HL-60 (cell line): ENCODE measurements around the gene FILIP1L.

Experiments
- DNase-seq, 2 experiments: peaks; one replicate each; pipeline ENCODE4 v3.0.0-alpha.2; 2010 to 2020; ENCODE audit warnings: low read depth in 1 of 2, low spot score in 1 of 2
- H3K27ac ChIP-seq: fragments of 250-450 bp; sonication (Bioruptor Pico); replicated peaks from 2 replicates; pipeline ENCODE4 v1.5.1; 2020; ENCODE audit warnings: mild to moderate bottlenecking, moderate library complexity
- H3K27me3 ChIP-seq: fragments of 250-450 bp; sonication (Bioruptor Pico); 2 replicates; pipeline ENCODE4 v1.5.1; 2021; ENCODE audit warnings: mild to moderate bottlenecking, moderate library complexity; ENCODE audit not compliant: insufficient read depth, poor library complexity, severe bottlenecking
- H3K4me3 ChIP-seq: replicated peaks from 2 replicates; pipeline ENCODE4 v1.5.1; 2011; ENCODE audit warnings: mild to moderate bottlenecking, control low read depth, low read length; ENCODE audit not compliant: insufficient read depth
- CTCF ChIP-seq: IDR thresholded peaks from one replicate; pipeline ENCODE4 v1.5.1; 2011; ENCODE audit warnings: low read length, control low read depth, inconsistent platforms; ENCODE audit not compliant: insufficient read depth
- GABPA ChIP-seq: IDR thresholded peaks from 2 replicates; pipeline ENCODE4 v1.6.1; 2012; ENCODE audit warnings: low read depth
- POLR2AphosphoS5 ChIP-seq: IDR thresholded peaks from 2 replicates; pipeline ENCODE4 v1.6.1; 2012; ENCODE audit warnings: low read depth
- SPI1 ChIP-seq: IDR thresholded peaks from 2 replicates; pipeline ENCODE4 v1.6.1; 2012; ENCODE audit warnings: low read depth, mild to moderate bottlenecking, borderline replicate concordance
- TF ChIP-seq, protein P1 (sequence below): IDR thresholded peaks from 2 replicates; pipeline ENCODE4 v1.6.1; 2012; ENCODE audit warnings: low read depth; ENCODE audit not compliant: insufficient replicate concordance

FILIP1L gene

GRCh38 chr3:99984668-99985067, 129.6 kb downstream of the FILIP1L start:
- no peak overlapping the region for H3K27ac ChIP-seq
- DNase-seq: no peak
- no peaks in the 10 kb centered on the region for H3K27me3 ChIP-seq
- no peak for TF ChIP-seq POLR2AphosphoS5
- TF ChIP-seq SPI1: no peak
- TF ChIP-seq, protein P1, sequence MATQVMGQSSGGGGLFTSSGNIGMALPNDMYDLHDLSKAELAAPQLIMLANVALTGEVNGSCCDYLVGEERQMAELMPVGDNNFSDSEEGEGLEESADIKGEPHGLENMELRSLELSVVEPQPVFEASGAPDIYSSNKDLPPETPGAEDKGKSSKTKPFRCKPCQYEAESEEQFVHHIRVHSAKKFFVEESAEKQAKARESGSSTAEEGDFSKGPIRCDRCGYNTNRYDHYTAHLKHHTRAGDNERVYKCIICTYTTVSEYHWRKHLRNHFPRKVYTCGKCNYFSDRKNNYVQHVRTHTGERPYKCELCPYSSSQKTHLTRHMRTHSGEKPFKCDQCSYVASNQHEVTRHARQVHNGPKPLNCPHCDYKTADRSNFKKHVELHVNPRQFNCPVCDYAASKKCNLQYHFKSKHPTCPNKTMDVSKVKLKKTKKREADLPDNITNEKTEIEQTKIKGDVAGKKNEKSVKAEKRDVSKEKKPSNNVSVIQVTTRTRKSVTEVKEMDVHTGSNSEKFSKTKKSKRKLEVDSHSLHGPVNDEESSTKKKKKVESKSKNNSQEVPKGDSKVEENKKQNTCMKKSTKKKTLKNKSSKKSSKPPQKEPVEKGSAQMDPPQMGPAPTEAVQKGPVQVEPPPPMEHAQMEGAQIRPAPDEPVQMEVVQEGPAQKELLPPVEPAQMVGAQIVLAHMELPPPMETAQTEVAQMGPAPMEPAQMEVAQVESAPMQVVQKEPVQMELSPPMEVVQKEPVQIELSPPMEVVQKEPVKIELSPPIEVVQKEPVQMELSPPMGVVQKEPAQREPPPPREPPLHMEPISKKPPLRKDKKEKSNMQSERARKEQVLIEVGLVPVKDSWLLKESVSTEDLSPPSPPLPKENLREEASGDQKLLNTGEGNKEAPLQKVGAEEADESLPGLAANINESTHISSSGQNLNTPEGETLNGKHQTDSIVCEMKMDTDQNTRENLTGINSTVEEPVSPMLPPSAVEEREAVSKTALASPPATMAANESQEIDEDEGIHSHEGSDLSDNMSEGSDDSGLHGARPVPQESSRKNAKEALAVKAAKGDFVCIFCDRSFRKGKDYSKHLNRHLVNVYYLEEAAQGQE: no peak
- TF ChIP-seq CTCF: no peak
- TF ChIP-seq GABPA: no peak
- H3K4me3 ChIP-seq: no peak overlapping the region

- Histone ChIP-seq H3K27me3 (no peaks in the 10 kb centered on the region), H3K4me3 (no peak overlapping the region), H3K27ac (no peak overlapping the region)
- DNase-seq: no peak
- TF ChIP-seq, protein P1: no peak
- no peak for TF ChIP-seq CTCF
- TF ChIP-seq GABPA: no peak
- no peak for TF ChIP-seq POLR2AphosphoS5
- TF ChIP-seq SPI1: no peak
These were observed 130.2 kb downstream of the FILIP1L start for GRCh38 chr3:99984139-99984538.

DNA sequence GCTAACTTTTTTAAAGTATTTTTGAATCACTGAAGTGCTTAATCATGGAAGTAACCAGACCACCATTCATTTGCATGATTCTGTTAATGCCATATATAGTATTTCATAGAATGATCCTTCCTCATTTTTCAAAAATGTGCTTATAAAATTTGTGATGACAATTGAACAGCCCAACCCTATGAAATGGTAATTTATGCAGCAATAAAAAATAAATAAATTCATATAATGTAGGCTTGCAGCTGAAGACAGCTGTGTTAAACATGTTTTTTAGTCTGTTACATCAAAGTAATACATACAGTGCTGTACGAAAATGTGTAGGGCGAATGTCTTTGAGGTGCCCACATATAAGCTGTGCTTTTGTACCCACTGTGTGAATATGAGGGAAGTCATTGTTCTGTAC, 131.7 kb downstream of the FILIP1L start:
- DNase-seq: no peak
- no peak overlapping the region for H3K4me3 ChIP-seq
- no peaks in the 10 kb centered on the region for H3K27me3 ChIP-seq
- H3K27ac ChIP-seq: no peak overlapping the region
- TF ChIP-seq, protein P1: no peak
- TF ChIP-seq POLR2AphosphoS5 (no peak), GABPA (no peak), SPI1 (no peak), CTCF (no peak)
